ENCODE results near the gene EFNA2.

The EFNA2 gene

DNA sequence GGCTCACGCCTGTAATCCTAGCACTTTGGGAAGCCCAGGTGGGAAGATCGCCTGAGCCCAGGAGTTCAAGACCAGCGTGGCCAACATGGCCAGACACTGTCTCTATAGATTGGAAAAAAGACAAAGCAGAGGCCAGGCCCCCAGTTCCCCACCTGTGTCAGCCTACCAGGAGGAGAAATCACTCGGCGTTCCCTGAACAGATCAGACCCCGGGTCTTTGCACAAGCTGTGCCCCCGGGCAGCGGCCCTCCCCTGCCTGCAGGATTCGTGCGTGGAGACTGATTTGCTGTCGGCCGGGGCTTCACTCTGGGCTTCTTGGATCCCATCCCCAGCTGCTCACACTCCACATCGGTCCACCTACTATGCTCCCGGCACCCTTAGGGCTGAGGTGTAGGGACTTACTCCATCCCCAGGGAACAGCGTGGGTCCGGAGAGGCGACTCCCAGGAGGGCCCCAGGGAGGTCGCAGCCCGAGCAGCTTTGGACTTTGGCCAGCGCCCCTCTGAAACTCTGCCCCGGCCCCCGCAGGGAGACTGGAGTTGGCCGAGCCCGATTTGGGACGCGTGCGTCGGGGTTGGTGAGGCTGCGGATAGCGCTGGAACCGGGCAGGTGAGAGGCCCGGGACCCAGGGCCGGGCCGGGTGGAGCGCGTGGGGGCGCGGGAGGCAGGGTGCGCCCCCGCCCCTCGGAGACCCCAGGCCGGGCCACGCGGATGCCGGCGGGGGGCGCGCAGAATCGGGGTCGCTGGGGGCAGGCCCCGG is 515 bp upstream of the EFNA2 start:
- no peak for DNase-seq

GRCh38 chr19:1286487-1287353 is 1.0 kb downstream of the EFNA2 start:
- DNase-seq = no peak

DNA sequence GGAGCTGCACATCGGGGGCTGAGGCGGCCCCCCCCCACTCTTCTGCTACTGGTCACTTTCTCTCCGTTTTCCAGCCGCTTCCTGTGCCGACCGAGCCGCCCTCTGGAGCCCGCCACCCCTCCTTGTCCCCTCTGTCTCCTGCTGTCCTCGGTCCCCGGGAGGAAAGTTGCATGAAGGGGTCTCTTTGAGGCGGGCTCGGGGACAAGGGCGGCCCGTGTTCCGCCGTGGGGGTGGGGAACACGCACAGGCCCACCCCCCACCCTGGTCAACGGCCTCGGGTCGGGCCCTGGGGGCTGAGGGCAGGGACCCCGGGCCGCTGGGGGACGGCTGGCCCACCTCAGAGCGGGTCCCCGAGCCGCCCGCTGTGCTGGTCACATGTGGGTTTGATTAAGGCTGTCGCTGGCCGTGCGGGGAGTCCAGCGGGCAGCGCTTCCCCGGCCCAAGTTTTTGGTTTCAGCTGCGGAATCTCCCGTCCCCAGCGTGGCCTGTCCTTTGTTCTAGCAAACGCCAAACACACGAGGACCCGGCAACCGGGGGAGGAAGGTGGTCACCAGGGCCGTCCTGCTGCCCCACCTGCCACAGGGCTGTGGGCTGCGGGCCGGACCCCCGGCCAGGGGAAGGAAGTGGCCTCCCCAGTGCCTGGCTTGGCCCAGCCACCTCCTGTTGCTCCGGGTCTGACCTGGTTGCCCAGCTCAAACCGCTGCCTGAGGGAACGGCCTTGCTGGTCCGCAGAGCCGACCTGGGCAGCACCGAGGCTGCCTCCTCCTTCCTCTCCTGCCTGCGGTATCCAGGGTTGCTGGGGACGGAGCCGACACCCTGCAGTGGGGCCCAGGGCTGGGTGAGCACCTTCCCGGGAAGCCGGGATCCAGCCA is 1.9 kb downstream of the EFNA2 start:
- DNase-seq = no peak

- no peak for DNase-seq
Measured at GRCh38 chr19:1288226-1288612, 2.5 kb downstream of the EFNA2 start.

DNA sequence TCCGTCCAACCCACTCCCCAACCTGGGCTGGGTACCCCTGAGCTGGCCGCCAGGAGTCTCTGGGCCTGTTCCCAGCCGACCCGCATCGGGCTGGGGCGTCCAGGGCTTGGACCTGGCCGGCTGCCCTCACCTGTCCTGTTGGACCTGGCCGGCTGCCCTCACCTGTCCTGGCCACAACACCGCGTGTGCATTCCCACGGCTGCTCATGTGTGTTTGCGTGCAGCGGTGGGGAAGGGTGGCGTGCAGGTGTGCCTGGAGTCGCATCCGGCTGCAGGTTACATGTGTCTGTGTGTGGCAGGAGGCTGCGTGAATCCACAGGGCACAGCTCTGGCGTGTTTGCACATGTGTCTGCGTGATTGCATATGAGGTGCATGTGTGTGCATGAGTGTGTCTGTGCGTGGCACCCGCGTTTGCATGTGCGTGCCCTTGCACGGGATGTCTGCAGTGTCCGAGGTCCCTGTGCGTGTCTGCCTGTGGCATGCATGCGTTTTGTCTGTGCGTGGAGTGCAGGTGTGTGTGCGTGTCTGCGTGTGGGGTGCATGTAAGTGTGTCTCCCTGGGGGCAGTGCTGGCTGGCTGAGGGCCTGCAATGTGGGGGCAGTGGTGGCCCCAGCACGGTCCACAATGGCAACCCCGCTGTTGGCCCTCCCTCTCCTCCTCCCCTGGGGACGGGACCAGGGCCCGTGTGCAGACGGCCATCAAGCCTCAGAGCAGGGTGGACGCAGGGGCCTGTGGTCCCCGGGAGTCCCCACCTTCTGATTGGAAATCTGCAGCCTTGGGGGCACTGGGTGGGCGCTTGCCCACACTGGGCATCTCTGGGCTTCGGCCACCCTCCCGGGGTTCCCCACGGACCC is 3.4 kb downstream of the EFNA2 start:
- DNase-seq = no peak

DNA sequence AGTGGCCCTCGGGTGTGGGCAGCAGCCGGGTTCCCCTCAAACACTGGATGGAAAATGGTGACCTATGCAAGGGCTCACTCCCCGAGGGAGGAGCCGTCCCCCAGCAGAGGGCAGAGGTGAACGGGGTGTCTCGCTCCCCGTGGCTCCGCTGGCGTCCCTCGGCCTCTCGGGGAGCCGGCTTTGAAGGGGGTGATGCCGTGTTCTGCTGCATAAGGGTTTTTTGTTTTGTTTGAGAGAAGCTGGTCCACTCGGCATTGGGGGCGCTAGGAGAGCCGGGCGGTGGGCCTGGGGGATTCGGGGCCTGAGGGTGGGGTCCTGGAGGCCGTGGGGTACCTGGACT is 4.0 kb downstream of the EFNA2 start:
- no peak for DNase-seq

- DNase-seq = no peak
Measured at GRCh38 chr19:1290196-1290702, 4.6 kb downstream of the EFNA2 start.

- no peak for DNase-seq
Measured at GRCh38 chr19:1290703-1291651, 5.3 kb downstream of the EFNA2 start.

GRCh38 chr19:1291761-1292418 is 6.2 kb downstream of the EFNA2 start:
- no peak for DNase-seq

DNA sequence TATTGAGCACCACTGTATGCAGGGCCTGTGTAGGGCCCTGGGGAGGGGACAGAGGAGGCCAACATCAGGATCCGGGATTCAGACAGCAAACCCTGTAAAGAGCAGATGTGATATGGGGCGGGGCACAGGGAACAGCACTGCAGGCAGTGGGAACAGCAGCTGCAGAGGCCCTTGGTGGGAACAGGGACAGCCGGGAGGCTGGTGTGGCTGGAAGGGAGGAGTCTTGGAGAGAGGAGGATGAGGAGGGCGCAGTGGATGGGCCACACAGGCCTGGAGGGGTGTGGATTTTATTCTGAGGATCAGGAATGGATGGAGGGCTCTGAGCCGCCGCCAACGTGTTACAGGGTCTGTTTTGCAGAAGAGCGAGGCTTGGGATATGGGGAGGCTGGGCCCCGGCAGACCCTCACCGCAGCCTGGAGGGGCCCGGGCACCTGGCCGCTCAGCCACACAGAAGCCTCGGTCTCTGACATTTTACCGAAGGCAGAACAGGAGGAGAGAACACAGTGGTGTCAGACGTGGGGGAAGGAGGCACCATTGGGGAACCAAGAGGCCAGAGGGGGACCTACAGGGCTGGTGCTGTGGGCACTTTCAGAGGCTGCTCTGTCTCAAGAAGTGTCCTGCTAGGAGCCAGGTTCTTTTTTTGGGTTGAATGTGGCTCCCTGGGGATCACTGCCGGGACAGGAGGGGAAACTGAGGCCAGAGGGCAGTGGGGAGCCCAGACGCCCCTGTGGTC is 6.9 kb downstream of the EFNA2 start:
- DNase-seq = no peak

DNA sequence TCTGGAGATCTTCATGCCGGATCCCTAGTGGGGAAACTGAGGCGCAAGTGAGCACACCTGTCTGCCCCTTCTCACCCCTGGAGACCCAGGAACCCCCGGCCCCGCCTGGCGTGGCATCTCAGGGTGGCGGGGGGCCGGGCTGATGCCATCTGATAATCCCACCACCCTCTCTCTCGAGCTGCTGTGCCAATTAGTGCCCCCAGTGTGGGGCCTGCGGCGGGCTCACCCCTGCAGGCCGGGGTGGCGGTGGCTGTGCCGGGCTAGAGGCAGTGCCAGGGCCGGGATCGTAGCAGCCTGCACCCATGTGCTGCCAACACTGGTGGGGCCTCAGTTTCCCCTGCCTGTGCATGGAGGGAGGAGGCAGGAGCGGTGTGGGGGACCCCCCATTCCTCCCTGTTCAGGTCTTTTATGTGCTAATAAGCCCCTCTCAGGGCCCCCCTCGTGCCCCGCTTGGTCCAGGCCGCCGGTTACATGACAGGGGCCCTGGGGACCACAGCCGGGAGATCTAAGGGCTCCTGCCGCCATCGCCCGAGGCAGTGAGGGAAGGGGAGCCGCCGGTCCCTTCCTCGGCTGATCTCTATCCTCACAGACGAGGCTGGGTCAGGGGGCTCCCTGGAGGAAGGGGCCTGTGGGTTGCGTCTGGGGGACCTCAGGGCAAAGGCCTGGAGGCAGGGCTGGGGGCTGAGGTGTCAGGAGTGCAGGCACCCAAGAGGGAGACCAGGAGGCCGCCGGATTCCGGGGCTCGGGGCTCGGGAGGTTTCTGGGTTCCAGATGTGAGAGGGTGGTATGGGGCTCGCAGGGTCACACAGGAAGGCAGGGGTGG is 8.3 kb downstream of the EFNA2 start:
- no peak for DNase-seq

- DNase-seq = no peak
Measured at GRCh38 chr19:1294688-1295087, 9.0 kb downstream of the EFNA2 start.

DNA sequence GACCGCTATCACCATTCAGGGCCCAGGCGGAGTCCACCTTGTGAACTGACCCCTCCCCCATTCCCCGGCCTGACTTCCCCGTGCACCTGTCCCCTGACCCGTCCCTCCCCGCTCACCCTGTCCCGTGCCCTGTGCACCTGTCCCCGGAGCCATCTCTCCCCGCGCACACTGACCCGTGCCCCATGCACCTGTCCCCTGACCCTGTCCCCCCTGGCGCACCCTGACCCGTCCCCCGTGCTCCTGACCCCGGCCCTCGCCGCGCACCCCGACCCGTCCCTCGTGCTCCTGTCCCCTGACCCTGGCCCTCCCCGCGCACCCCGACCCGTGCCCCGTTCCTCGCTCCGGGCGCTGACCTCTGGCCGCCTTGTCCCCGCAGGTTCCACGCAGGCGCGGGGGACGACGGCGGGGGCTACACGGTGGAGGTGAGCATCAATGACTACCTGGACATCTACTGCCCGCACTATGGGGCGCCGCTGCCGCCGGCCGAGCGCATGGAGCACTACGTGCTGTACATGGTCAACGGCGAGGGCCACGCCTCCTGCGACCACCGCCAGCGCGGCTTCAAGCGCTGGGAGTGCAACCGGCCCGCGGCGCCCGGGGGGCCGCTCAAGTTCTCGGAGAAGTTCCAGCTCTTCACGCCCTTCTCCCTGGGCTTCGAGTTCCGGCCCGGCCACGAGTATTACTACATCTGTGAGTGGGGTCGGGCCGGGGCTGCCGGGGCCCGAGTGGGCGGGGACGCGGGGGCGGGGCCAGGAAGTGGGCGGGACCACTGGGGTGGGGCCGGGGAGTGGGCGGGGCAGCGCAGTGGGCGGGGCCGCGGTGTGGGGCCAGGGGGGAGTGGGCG is 9.7 kb downstream of the EFNA2 start:
- no peak for DNase-seq

DNA sequence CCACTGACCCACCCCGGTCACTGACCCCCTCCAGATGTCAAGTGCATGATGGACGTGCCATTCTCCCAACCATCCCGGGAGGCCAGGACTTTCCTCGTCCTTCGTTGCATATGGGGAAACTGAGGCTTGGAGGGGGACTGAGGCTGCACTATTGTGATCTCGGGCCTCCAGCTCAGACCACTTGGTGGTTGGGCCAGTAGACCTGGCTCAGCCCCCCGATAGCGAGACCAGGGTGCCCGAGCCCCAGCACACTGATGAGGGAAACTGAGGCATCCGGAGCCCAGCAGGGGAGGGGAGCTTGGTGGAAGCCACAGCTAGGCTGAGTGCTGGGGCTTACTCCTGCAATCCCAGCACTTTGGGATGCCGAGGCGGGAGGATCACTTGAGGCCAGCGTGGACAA is 10.4 kb downstream of the EFNA2 start:
- DNase-seq = no peak

- DNase-seq = no peak
Measured at GRCh38 chr19:1296575-1297271, 11.1 kb downstream of the EFNA2 start.

DNA sequence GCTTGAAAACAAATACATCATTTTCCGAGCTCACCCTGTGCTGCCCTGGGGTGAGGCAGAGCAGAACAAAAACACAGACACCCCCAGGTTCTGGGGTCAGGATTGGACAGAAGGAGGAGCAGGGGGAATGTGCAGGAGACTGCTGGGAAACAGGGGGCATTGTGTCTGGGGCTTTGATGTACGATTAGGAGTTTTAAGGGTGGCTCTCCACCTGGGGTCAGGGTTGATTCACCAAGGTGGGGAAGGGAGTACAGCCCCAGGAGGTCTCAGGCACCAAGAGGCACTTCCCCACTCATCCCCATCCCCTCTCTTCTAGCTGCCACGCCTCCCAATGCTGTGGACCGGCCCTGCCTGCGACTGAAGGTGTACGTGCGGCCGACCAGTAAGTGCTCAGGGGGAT is 12.6 kb downstream of the EFNA2 start:
- DNase-seq = no peak

- DNase-seq = no peak
Measured at GRCh38 chr19:1299801-1300200, 14.1 kb downstream of the EFNA2 start.
